HG03571 (cell line): ENCODE data around the gene MIER2.
"Not testable (repeated sequence)": the region's sequence is repeated elsewhere in the genome, so short reads cannot be mapped to it uniquely, and the experiment has no call there.

Experiments used
- ATAC-seq: cut with Tn5 transposase; IDR thresholded peaks from one replicate; pipeline ENCODE4 v1.9.1; 2021; ENCODE audit not compliant: unreplicated experiment

The MIER2 gene

GRCh38 chr19:291006-291521 is 53.5 kb downstream of the MIER2 start, which contains the start of gene PLPP2:
Gene PLPP2, minus strand, starts transcription at chr19:291403. Its CDS starts 67 bp downstream, at chr19:291336.
- ATAC-seq = no peak

- ATAC-seq = no peak
Measured at GRCh38 chr19:290372-291005, 54.1 kb downstream of the MIER2 start.

GRCh38 chr19:289651-290371 is 54.8 kb downstream of the MIER2 start:
- no peak for ATAC-seq

- no peak for ATAC-seq
Measured at GRCh38 chr19:288911-289310, 55.7 kb downstream of the MIER2 start.

GRCh38 chr19:287381-287871 is 57.2 kb downstream of the MIER2 start:
- ATAC-seq = no peak

GRCh38 chr19:283395-283794 is 61.2 kb downstream of the MIER2 start:
- no peak for ATAC-seq

GRCh38 chr19:282501-282900 is 62.1 kb downstream of the MIER2 start:
- ATAC-seq = no peak

GRCh38 chr19:281992-282391 is 62.6 kb downstream of the MIER2 start:
- ATAC-seq = no peak

- no peak for ATAC-seq
Measured at GRCh38 chr19:281156-281853, 63.3 kb downstream of the MIER2 start.

- no peak for ATAC-seq
Measured at GRCh38 chr19:280541-281009, 64.0 kb downstream of the MIER2 start.

GRCh38 chr19:279656-280055 is 64.9 kb downstream of the MIER2 start:
- no peak for ATAC-seq

GRCh38 chr19:279231-279630 is 65.4 kb downstream of the MIER2 start:
- ATAC-seq = no peak

- ATAC-seq = no peak
Measured at GRCh38 chr19:277581-278165, 66.9 kb downstream of the MIER2 start.

GRCh38 chr19:277131-277530 is 67.5 kb downstream of the MIER2 start:
- no peak for ATAC-seq

GRCh38 chr19:275958-276646 is 68.5 kb downstream of the MIER2 start:
- no peak for ATAC-seq

- no peak for ATAC-seq
Measured at GRCh38 chr19:275000-275399, 69.6 kb downstream of the MIER2 start.

GRCh38 chr19:273393-273792 is 71.2 kb downstream of the MIER2 start:
- no peak for ATAC-seq

- ATAC-seq = no peak
Measured at GRCh38 chr19:271856-272255, 72.7 kb downstream of the MIER2 start.

- not testable (repeated sequence) for ATAC-seq
Measured at GRCh38 chr19:270766-271318, 73.8 kb downstream of the MIER2 start.

- no peak for ATAC-seq
Measured at GRCh38 chr19:269241-269640, 75.4 kb downstream of the MIER2 start.
